Activated effector memory CD4-positive, alpha-beta T cell treated with Interleukin-2 at 50 U/mL for 16 hours (primary cell): ENCODE data around the gene ELMO1.

Source experiments
- DNase-seq: peaks from one replicate; pipeline ENCODE4 v3.0.0-alpha.2; 2020

ELMO1 gene

DNA sequence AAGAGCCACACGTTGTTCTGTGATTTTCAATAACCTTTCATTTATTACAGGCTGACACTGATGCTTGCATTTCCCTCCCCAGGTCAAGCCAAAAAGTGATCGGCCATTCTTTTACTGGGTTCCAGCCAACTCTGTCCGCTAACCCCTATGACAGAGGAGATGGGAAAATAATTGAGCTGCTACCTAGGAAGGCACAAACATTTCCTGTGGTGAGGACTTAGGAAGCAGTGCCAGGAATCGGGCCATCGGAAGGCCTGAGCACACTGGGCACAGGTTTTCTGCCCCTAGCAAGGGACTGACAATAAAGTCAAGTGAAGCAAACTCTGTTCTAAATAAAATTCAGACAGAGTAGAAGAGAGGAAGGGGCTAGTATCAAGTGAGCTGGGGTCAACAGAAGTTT lies 411.4 kb downstream of the ELMO1 start:
- DNase-seq = no peak

DNA sequence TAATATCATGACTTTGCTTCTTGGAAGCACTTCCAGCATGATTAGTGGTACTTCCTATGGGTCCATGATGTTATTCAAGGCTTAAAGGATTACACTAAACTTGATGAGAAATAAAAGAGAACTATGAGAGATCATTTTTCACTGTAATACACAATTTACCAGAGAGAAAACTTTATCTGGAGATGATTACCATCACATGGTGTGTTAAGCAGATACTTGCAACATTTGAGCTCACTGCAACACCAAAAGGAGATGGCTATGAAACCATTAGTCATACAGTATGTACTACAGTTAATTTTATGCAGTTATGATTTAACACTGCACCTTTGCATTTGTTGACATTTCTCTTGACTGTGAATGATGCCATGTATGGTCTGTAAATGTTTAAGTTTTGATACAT lies 413.0 kb downstream of the ELMO1 start:
- no peak for DNase-seq

DNA sequence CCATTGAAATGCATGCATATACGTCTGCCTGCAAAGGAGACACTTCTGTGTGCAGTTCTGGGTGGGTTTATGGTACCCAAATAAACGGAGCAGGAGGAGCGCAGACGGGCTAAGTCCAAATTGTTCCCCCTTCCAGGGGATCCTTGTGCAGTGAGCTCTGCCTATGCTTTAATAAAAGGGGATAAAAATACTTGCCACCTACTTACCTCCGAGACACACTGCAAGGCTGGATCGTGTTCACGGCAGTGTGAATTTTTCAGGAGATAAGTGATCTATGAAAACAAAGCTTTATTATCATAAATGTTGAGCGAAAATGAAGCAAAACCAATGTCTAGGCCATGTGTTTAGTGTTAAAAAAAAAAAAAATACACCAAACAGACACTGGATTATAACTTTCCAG lies 415.5 kb downstream of the ELMO1 start:
- no peak for DNase-seq

DNA sequence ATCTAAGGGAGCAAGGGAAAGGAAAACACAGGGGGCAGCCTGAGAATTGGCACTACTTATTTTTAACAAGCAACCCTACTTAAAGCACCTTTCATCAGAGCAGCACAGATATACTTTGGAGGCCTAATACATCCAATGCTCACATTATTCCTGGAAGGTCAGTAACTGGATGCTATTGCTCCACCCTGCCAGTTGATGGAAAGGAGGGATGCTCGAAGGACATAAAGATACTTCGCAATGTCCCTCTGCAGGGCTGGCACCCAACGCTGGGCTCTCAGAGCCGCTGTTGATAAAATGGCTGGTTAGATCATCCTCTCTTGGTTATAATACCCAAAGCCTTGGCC lies 416.4 kb downstream of the ELMO1 start:
- no peak for DNase-seq

DNA sequence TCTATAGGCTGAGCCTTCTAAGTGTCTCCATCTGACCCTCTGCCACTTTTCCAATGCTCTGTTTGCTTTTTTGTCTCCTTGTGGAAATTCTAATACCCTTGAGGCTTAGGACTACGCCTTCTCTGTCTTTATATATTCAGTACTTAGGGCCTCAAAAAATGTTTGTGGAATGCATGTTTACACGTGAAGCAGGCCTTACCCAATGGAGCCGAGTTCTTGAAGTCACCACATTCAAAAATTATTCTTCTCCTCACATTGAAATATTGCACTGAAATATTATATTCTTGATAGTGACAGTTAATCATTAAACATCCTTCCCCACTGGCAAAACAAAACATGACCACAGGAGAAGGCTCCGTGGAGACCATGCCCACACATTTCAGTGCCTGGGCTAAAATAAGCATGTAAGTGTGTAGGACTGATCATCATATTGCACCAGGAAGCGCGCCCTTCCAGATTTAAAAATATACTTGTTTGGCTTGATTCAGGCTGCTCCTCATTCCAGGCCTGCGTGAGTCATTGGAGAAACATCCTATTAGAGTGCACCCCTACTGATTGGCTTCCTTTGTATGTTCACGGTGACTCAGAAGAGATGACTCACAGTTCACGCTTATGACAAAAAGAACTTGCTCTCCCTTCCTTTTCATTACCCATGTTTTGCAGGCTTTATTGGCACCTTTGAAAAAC lies 416.9 kb downstream of the ELMO1 start:
- no peak for DNase-seq

DNA sequence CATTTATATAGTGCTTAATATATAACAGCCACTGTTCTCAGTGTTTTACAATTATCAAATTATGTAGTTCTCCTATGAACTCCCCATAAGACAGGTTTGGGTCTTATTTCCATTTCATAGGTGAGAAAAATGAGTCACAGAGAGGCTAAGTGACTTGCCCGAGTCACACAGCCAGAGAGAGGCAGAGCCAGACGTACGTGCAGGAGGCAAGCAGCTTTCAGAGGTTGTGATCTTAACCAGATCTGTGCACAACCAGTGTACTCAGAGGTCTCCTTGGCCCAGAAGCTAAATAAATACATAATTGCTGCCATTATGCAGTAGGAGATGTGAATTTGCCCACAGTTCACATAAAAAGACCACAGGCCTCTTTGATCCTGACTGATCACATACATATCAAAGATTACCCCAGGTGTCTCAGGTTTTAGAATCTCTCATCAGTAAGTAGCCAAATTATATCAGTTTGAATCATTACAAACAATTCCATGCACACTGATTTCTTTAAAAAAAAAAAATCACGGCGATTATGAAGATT lies 419.7 kb downstream of the ELMO1 start:
- no peak for DNase-seq

DNA sequence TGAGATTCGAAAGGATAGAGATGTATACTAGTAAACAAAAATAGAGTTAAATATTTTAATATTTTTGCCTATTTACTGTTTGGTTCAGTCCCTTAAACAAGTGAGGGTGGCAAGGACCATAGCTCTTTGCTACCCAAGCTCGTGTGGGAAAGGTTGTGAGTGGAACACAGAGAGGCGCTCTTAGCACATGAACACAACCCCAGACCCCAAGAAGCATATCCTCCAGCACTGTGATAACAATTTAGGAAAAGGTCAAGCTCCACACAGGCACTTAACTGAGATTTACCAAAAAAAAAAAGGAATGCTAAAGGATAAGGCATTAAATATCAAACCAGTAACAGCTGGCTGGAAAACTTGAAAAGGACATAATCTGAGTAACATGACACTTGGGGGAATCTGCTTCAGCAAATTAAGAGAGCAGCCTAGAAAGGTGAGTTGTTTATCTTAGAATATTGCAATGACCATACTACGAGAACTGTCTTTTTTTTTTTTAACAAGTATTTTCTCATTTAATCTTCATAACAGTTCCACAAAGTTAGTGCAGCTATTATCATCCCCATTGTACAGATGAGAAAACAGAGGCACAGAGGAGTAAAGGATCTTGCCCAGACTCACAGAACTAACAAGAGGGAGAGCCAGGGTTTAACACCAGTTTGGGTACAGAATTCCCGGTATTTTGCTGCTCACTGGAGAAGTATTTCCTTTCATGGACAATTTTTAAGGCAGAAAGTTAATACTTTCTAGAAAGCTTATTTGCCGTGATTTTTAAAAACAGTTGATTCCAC lies 420.9 kb downstream of the ELMO1 start:
- DNase-seq = no peak

DNA sequence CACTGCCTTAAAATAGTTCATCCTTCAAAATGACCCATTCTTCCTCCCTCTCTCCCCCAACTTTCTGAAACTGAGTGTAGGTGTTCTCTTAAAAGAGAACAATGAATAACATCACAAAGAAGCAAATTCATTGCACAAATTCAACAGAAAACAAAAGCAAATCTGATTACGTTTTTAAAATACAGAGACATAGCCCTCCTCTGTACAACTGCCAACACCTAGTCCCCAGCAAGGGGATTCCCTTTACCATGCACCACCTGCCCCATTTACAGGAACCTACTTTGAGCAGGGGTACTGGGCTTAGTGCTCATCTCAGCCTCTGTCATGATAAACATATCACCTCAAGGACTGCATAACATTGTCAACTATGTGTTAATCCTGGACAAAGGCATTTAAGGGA lies 421.6 kb downstream of the ELMO1 start:
- DNase-seq = no peak

DNA sequence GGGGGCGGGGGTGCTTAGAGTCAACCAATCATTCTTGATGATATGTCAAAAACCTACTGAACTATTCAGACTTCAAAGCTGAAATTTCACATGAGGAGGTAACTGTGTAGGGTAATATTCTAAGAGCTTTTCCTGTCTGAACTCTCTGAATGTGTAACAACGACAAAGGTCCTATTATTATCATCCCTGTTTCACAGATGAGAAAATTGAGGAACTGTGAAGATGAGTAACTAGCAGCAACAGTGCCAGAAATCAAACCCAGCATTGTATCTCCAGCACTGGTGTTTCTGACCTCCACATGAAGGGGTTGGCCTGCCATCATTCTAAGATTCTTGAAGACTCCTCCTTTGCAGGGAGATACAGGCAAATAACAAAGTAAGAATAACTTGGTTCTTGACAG lies 429.7 kb downstream of the ELMO1 start:
- no peak for DNase-seq

DNA sequence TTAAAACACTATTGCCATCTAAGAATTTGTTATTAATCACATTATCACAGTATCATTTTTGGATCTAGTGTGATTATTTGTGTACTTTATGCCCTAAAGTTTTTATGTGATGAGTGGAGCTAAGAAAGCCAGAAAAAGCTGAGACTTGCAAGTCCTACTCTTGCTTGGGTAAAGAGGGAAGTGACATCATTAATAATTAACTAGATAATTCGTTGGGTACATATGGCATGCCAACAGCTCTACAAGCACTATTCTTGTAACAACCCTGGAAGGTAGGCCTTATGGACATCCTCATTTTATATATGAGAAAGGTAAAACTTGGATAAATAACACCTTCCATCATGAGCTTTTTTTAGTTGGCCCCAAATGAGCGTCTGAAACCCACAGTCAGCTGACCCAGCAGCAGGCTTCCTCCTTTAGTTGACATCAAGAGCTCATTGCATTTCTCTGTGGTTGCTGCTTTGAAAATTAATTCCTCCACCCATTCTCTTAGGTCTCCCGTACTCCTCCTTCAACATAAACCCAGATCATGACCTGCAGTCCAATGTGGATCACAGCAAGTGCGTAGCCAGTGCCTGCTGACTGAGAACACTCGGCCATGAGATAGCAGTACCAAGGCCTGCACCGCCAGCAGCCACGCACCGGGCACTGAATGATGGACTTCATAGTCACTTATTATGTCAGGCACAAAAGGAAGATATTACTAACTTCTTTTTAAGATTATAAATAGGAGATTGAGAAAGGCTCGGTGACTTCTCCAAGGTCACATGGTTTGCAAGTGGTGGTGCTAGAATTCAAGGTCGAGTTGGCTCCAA lies 432.4 kb downstream of the ELMO1 start:
- DNase-seq = no peak

DNA sequence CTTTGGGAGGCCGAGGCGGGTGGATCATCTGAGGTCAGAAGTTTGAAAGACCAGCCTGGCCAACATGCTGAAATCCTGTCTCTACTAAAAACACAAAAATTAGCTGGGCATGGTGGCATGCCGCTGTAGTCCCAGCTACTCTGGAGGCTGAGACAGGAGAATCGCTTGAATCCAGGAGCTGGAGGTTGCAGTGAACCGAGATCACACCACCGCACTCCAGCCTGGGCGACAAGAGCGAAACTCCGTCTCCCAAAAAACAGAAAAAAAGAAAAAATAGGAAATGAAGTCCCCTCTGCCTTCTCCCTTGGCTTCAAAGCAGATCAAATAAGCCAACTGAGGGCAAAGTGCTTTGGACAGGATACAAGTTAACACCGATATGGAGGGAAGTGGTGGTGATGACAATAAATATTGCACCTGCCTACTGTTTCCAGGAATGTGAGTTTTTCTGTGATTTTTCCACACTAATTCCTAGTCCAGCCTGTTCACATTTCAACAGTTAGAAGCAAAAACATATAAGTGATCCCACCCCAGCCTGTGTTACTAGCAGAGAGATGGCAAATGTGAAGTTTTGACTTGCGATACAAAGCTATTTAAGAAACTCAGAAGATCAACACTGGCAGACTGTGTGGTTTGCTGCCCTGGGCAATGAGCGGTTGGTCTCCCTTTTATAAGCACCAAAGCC lies 433.2 kb downstream of the ELMO1 start:
- no peak for DNase-seq

DNA sequence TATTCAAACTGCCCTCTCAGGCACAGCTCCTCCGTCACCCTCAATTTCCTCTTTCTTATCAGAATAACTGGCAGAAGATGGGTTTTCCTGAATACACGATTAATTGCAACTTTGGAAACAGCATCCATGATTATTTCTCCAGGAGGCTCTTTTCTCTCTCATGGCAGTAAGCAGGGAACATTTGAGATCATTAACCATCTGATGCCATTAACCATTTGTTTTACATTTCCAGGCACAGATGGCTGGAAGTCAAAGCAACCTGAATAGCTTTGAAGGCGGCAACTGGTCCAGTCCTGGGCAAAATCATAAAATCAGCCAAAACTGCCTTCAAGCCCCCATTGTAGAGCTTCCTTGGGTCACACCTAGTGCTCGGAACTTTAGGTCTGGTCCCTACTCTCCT lies 434.9 kb downstream of the ELMO1 start:
- DNase-seq = no peak

DNA sequence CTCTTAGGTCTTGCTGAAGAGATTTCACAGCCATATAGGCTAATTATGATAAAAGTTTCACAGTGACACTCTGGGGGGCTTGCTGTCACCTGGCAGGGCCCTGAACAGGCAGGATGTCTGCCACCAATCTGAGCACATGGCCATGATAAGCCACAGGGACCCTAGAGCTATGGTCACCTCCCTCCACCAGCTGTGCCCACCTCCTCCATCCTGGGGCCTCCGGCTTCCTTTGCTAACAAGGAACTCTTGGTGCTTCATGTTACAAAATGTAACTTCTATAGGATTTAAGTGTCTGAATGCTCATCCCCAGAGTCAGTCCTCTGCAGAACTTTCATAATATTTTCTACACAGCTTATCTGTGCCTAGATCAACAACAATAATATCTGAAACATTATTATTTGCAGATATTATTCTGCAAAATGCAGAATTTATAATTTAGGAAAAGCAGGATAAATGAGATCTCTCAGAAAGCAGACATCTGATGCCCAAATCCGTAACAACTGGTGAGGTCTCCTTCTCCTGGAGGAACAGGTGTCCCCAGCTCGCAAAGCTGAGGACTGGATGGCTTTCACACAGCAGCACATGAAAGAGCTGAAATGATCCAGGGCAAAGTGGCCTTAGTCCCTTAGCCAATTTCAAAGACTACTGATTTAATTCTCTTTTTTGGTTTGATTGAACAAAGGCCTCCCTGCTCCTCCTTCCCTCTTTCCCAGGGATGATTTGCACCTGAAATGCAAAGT lies 437.3 kb downstream of the ELMO1 start:
- no peak for DNase-seq

DNA sequence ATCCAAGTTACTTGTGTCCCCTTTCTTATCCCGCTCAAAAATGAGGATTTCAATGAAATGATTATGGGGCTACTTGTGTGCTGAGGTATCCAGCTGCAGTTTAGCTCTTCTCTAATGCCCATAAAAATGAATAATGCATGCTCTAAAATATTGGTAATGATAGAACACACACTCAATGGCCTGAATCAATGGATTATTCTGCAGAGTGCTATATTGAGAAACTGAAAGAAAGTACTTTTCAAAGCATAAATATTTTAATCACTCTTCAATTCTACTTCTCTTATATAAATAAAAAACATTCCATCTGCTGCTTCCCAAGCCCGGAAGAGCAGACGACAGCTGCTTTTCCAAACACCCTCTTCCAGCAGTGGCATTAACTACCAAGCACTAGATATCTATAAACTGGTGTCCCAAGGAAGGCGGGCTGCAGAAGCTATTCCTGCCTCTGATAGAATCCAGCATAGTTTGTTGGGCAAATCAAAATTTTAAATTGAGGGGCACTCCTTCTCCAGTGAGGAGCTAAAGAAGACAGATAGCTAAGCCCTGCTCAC lies 439.5 kb downstream of the ELMO1 start:
- no peak for DNase-seq

DNA sequence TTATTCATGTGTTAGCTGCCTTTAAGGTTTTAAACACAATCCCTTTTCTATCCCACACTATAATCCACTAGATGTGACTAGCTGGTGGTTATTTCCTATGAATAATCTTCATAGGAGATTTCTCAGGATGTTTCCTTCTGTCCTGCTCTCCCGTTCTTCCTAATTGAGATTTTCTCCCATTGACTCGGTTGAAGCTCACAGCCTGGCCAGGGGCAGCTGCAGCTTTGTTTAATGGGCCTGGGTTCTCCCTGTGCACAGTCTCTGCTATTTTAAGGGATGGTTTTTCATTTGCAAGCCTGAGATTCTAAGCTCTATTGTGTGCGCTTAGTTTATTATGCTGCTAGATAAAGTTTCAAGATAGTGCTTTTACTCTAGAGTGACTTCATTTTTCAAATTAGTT lies 441.0 kb downstream of the ELMO1 start:
- no peak for DNase-seq

DNA sequence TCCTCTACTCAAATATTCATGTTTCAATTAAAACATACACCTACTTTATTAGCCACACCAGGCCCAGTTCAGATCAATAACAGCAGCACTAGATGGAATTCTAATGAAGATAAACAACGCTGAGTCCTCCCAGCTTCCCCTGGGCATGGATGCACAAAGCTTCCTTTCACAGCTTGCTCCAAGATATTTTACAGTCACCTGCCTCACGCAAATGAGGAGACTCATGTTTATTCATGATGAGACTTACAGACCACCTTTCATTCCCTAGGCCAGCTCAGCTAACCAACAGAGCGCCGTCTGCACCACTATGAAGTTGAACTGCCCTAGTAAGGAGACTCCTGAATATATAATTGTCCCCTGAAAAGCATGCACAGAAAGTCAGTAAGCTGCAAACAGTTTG lies 441.4 kb downstream of the ELMO1 start:
- no peak for DNase-seq

DNA sequence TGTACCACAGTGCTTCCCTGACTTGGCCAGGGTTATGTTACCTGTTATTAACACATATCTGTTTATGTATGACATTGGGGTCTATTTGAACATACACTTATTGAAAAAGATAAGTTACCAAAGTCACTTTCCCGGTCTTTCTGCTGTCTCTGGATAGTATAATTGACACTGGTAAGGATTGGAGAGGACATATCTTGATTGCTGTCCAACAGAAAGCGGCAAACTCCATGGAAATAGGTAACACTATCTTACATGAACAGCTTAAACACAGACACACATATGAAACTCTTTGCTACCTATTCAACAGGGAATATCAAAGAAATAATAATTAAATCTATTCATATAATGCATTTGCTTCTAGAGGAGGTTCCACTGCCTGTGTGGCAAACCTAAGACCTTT lies 441.9 kb downstream of the ELMO1 start:
- DNase-seq = no peak

DNA sequence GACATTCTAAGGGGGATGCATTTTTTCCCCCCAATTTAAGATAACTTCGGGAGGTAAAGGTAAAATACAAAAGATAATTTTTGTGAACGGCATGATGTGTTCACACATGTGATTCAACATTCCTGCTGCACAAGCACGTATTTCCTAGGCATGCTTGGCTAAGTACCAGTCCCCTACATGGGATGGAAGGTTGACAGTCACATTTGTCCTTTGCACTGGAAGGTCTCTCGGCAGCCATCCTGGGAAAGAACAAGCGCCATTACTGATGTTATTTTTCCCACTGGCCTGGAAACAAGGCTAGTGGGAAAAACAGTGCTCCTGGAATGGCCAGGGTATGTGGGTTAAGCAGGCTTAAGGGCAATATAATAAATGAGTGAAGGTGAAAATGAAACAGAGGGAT lies 448.2 kb downstream of the ELMO1 start:
- no peak for DNase-seq

DNA sequence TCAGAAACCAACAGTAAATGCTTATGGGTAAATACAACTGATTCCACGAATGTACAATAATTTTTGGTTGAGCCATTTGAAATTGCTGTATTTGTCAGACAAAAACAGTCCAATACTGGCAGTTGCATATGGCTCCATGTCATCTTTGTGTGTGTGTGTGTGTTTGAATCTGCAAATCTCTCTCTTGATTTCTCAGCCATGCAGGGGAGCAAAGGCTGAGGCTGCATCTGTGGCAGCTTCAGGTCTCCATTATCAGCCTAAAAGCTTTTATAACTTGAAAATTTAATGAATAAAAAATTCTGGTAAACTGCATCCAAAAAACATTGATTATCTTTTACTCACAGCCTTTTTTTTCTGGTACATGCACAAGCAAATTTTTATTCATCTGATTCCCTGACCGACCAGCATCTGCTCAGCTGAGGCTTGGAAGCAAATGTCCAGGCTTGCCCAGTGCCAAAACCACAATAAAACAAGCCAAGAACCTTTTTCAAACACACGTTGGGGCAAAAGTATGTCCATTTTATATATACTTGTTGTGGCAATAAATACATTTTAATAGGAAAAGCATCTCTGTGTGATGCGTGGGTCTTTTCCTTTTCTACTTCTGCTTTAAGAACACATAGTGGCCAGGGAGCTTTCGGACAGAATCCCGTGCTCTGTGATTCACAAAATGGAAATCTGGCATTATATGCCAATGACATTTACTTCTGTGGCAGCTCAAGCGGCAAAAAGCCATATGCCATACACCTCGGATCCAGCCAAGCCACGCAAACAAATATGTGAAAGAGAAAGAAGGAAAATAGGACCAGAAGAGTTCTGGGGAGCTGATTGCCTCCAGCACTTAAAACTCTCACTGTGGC lies 448.8 kb downstream of the ELMO1 start:
- DNase-seq = no peak

DNA sequence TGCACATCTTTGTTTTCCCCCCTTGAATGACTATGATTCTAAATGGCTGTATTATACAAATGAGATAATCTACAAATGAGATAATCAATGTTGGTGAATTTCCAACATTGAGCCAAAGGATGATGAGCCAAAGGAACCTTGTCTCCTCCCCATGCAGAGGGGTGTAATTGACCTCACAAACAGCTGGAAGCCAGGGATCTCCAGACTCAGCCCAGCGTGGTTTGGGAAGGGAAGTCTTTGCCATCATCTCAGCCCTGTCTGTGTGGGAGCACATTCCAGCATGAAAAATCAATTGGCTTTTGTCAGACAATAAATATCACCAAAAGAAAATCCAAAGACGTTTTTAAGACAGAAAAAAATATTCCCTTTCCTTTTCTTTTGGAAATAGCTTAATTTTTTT lies 452.9 kb downstream of the ELMO1 start:
- no peak for DNase-seq

DNA sequence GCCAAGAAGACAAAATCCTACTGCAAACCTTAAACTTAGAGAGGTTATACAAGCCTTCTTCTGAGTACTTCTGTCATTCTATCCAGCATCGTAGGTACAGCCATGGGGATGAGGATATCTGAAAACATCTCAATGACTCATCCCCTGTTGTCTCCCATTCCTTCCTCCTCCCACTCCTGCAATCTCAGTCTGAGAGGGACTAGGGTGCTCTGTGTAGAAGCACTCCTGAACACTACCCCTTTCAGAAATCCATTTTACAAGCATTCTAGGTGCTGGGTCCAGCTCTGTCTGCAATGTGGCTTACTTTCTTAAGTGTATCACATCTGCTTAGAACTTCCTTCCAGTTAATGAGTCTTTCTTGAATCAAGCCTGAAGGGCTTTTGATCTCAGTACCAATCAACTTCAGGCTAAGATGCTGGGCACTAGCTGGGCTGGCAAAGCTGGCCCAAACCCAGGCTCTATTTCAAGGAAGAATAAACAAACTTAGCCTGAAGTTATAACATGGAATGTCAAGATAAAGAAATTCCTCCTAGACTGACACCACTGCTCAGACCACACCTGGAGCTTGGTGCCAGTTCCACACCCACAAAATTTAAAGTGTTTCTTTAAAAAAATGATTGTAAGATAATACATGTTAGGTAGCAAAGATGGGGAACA lies 454.1 kb downstream of the ELMO1 start:
- DNase-seq = no peak
